Measurements from ENCODE around the gene JMJD4. TPM values are rescaled to one million over a fixed set of nuclear protein-coding genes. Genes with fewer than 3 reads are reported as not detected.

JMJD4 gene
- total RNA-seq, 2 donors from 2014 or later, result 19.4 to 21.8 TPM

GRCh38 chr1:227734546-227734855 is 601 bp downstream of the JMJD4 start:
- Mint-ChIP-seq H3K27ac (peak overlapping the region; percentile 8), H3K36me3 (ENCODE audit: low read depth) (peaks cover 11% of the 10 kb centered on the region), H3K27me3 (ENCODE audit: insufficient read depth) (no peaks in the 10 kb centered on the region), H3K4me1 (peaks cover 12% of the 10 kb centered on the region), H3K4me3 (peak overlapping the region; percentile 83), H3K9me3 (no peaks in the 10 kb centered on the region)
- Histone ChIP-seq H3K4me1 (ENCODE audit: control insufficient read depth, insufficient read depth, low read length) (no peaks in the 10 kb centered on the region), H3K4me3 (ENCODE audit: low read length) (peak overlapping the region; percentile 92), H3K9me3 (ENCODE audit: control insufficient read depth, low read length) (no peaks in the 10 kb centered on the region), H3K27me3 (ENCODE audit: control insufficient read depth, insufficient read depth, low read length, poor library complexity, severe bottlenecking) (no peaks in the 10 kb centered on the region), H3K27ac (ENCODE audit: low read depth, low read length) (no peak overlapping the region), H3K36me3 (ENCODE audit: control insufficient read depth, insufficient read depth, low read length) (peaks cover 14% of the 10 kb centered on the region), H3K9ac (ENCODE audit: extremely low read depth, low read length, poor library complexity, severe bottlenecking) (peak overlapping the region; percentile 56)
- DNase-seq, result no peak
- 3 to 5% methylated on average over 8 to 10 of the region's 10 CpGs for WGBS, 2 experiments (ENCODE audit: insufficient coverage in 1 of 2, insufficient read length in 1 of 2)
- no peak for TF ChIP-seq CTCF (conservative IDR thresholded peaks at IDR 0.05)

- no peak for DNase-seq
- H3K36me3 ChIP-seq (ENCODE audit: control insufficient read depth, insufficient read depth, low read length), result peaks cover 14% of the 10 kb centered on the region
- 88 to 91% methylated on average over 17 to 23 of the region's 24 CpGs for WGBS, 2 experiments (ENCODE audit: insufficient coverage in 1 of 2, insufficient read length in 1 of 2)
- H3K9me3 Mint-ChIP-seq, result no peaks in the 10 kb centered on the region
- peak overlapping the region; percentile 8 for H3K27ac Mint-ChIP-seq
- H3K27me3 Mint-ChIP-seq (ENCODE audit: insufficient read depth), result no peaks in the 10 kb centered on the region
- no peak for TF ChIP-seq CTCF (conservative IDR thresholded peaks at IDR 0.05)
- no peak overlapping the region for H3K27ac ChIP-seq (ENCODE audit: low read depth, low read length)
- no peaks in the 10 kb centered on the region for H3K27me3 ChIP-seq (ENCODE audit: control insufficient read depth, insufficient read depth, low read length, poor library complexity, severe bottlenecking)
- no peaks in the 10 kb centered on the region for H3K4me1 ChIP-seq (ENCODE audit: control insufficient read depth, insufficient read depth, low read length)
- H3K4me3 ChIP-seq (ENCODE audit: low read length), result peak overlapping the region; percentile 92
- H3K4me1 Mint-ChIP-seq, result peaks cover 15% of the 10 kb centered on the region
- no peaks in the 10 kb centered on the region for H3K9me3 ChIP-seq (ENCODE audit: control insufficient read depth, low read length)
- peak overlapping the region; percentile 56 for H3K9ac ChIP-seq (ENCODE audit: extremely low read depth, low read length, poor library complexity, severe bottlenecking)
- peak overlapping the region; percentile 83 for H3K4me3 Mint-ChIP-seq
- peaks cover 6% of the 10 kb centered on the region for H3K36me3 Mint-ChIP-seq (ENCODE audit: low read depth)
Observed at GRCh38 chr1:227733751-227734545, 1.2 kb downstream of the JMJD4 start.

GRCh38 chr1:227733309-227733705 is 1.8 kb downstream of the JMJD4 start:
- no peak overlapping the region for H3K27ac Mint-ChIP-seq
- peaks cover 6% of the 10 kb centered on the region for H3K36me3 Mint-ChIP-seq (ENCODE audit: low read depth)
- Histone ChIP-seq H3K9ac (ENCODE audit: extremely low read depth, low read length, poor library complexity, severe bottlenecking) (no peak overlapping the region), H3K27me3 (ENCODE audit: control insufficient read depth, insufficient read depth, low read length, poor library complexity, severe bottlenecking) (no peaks in the 10 kb centered on the region), H3K36me3 (ENCODE audit: control insufficient read depth, insufficient read depth, low read length) (peaks cover 14% of the 10 kb centered on the region), H3K4me1 (ENCODE audit: control insufficient read depth, insufficient read depth, low read length) (no peaks in the 10 kb centered on the region), H3K9me3 (ENCODE audit: control insufficient read depth, low read length) (no peaks in the 10 kb centered on the region), H3K4me3 (ENCODE audit: low read length) (no peak overlapping the region), H3K27ac (ENCODE audit: low read depth, low read length) (no peak overlapping the region)
- peaks cover 15% of the 10 kb centered on the region for H3K4me1 Mint-ChIP-seq
- 95 to 96% methylated on average over 6 to 15 of the region's 15 CpGs for WGBS, 2 experiments (ENCODE audit: insufficient coverage in 1 of 2, insufficient read length in 1 of 2)
- no peaks in the 10 kb centered on the region for H3K9me3 Mint-ChIP-seq
- DNase-seq, result no peak
- H3K27me3 Mint-ChIP-seq (ENCODE audit: insufficient read depth), result no peaks in the 10 kb centered on the region
- TF ChIP-seq CTCF (conservative IDR thresholded peaks at IDR 0.05), result no peak
- peak overlapping the region; percentile 83 for H3K4me3 Mint-ChIP-seq

All from endodermal cell (in vitro differentiated cells).